CD4-positive, alpha-beta T cell (primary cell): ENCODE data around the gene ZNF701. TPM values are rescaled to one million over a fixed set of nuclear protein-coding genes. Genes with fewer than 3 reads are reported as not detected.
A peak's percentile ranks its signal among the peaks of the same experiment; 100 is the strongest.
"Not testable (repeated sequence)": the region's sequence is repeated elsewhere in the genome, so short reads cannot be mapped to it uniquely, and the experiment has no call there.

Source experiments
- ATAC-seq: fragments of 200-7000 bp; cut with Tn5 transposase; one replicate; pipeline ENCODE4 v1.10.0; 2022; ENCODE audit warnings: mild to moderate bottlenecking; ENCODE audit not compliant: poor library complexity
- CTCF ChIA-PET: fragments of 350-600 bp; sonication (Branson Sonifier 250); formaldehyde crosslinking; loops from one replicate; lab custom pipeline; 2021; ENCODE audit warnings: antibody characterized with exemption, inconsistent platforms; lab: Charles Lee
- POLR2A ChIA-PET: fragments of 350-600 bp; sonication (Branson Sonifier 250); formaldehyde crosslinking; loops from one replicate; lab custom pipeline; 2021; ENCODE audit warnings: antibody characterized with exemption, inconsistent platforms; lab: Charles Lee
- DNase-seq, 14 experiments: peaks; one replicate each; pipeline ENCODE4 v3.0.0-alpha.2; 2013 to 2020; ENCODE audit warnings: mixed read lengths in 2 of 14
- H3K27ac ChIP-seq, 2 donors: one replicate each; pipeline versions ENCODE4 v1.5.1 to v1.7.0; 2013; ENCODE audit warnings: low read length in 2 of 2, low read depth in 1 of 2, mild to moderate bottlenecking in 1 of 2
- H3K27me3 ChIP-seq, 2 experiments: 1 replicate in 1 of 2; 2 replicates in 1 of 2; pipeline versions ENCODE4 v1.6.1 to v1.7.0; 2013; ENCODE audit warnings: low read length in 2 of 2, control low read depth in 1 of 2, mild to moderate bottlenecking in 1 of 2, moderate library complexity in 1 of 2; ENCODE audit not compliant: insufficient read depth in 2 of 2, control insufficient read depth in 1 of 2
- H3K36me3 ChIP-seq: one replicate; pipeline ENCODE4 v1.6.1; 2013; ENCODE audit warnings: low read length, control low read depth; ENCODE audit not compliant: insufficient read depth
- H3K4me1 ChIP-seq: one replicate; pipeline ENCODE4 v1.6.1; 2013; ENCODE audit warnings: low read length, control low read depth; ENCODE audit not compliant: insufficient read depth
- H3K4me3 ChIP-seq: one replicate; pipeline ENCODE4 v1.5.1; 2013; ENCODE audit warnings: mild to moderate bottlenecking, low read length, moderate library complexity
- H3K9me3 ChIP-seq, 2 experiments: 1 replicate in 1 of 2; 2 replicates in 1 of 2; pipeline versions ENCODE4 v1.6.1 to v1.7.0; 2013; ENCODE audit warnings: low read length in 2 of 2, mild to moderate bottlenecking in 2 of 2, control low read depth in 1 of 2, moderate library complexity in 1 of 2; ENCODE audit not compliant: control insufficient read depth in 1 of 2, insufficient read depth in 1 of 2
- H3K27ac Mint-ChIP-seq: one replicate; pipeline ENCODE4 v1.8.0; 2020; ENCODE audit warnings: mixed read lengths
- H3K27me3 Mint-ChIP-seq: one replicate; pipeline ENCODE4 v1.8.0; 2021; ENCODE audit warnings: mixed read lengths
- H3K36me3 Mint-ChIP-seq: one replicate; pipeline ENCODE4 v1.8.0; 2021; ENCODE audit warnings: low read depth, mixed read lengths
- H3K4me1 Mint-ChIP-seq: one replicate; pipeline ENCODE4 v1.8.0; 2021; ENCODE audit warnings: low read depth, mixed read lengths
- H3K4me3 Mint-ChIP-seq: one replicate; pipeline ENCODE4 v1.8.0; 2020; ENCODE audit warnings: mild to moderate bottlenecking, mixed read lengths
- H3K9me3 Mint-ChIP-seq: one replicate; pipeline ENCODE4 v1.8.0; 2020; ENCODE audit warnings: mixed read lengths
- intact Hi-C, 2 experiments: fragments of 100-400 bp; cut with DNase I in 1 of 2; cut with micrococcal nuclease in 1 of 2; formaldehyde crosslinking; loops; one replicate each; pipeline versions ENCODE4 v1.15.1 to v1.9.0; 2023 to 2025; cut with DNase I, micrococcal nuclease
- total RNA-seq, 174 experiments: library from RNA in 2 of 174; stranded (reverse) in 2 of 174; gene quantifications; one replicate each; pipeline ENCODE4 v1.2.3 and lab custom pipeline; 2021 to 2026
- TF ChIP-seq, protein P1 (sequence below): fragments of 200-600 bp; IDR thresholded peaks from one replicate; pipeline ENCODE4 v1.8.0; 2022; ENCODE audit warnings: antibody characterized with exemption, mild to moderate bottlenecking

The ZNF701 gene
- total RNA-seq, 2 experiments from 2014 or later, result 7.9 to 8.2 TPM

DNA sequence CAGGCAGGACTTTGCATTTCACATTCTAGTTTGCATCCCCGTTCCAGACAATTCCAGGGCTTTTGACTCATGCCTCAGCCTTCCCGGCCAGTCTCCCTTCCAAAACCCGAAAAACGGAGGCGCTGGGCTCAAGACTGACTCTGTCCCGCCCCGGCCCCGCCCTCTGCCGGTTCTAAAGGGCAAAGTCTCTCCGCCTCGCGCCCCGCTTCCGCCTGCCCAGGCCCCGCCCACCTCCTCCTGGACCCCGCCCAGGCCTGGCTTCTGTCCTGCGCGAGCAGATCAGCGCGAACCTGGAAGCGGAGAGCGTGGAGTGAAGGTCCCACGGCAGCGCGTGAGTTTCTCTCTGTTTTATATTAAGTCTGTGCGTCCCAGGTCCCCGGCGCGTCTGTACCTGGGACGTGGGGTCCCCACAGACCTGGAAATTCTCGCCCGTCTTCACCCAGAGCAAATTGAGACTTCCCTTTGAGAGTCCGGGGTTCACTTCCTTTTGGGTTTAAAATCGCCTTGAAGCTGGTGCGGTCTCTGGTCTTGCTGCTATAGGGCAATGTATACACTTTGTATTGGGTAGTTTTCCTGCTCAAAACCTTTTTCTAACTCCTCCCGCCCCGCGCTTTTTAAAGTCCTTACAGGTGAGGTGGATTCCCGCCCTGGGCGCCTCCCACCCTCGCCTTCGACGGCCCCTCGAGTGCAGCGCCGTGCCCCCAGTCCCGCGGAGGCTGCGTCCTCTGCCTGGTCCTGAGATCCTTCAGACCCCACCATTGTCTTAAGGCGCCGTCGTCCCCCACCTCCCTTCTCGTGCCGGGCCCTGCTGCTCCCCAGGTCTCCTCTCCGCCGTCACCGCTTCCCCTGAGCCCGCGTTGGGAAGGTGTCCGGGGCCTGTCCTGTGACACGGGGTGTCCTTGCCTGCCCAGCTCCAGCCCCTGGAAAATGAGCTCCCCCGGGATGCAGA is 31.2 kb downstream of the ZNF701 start:
- peak; percentile 87 to 97 (median 93) for DNase-seq
- POLR2A ChIA-PET, result interaction anchor here (1.1 kb wide), 1 partner anchor 134 kb away, joined by 3 read pairs; the partner anchor contains the start of gene ZNF611
- peaks cover 26% of the 10 kb centered on the region for H3K4me1 ChIP-seq
- H3K27me3 ChIP-seq, result no peaks in the 10 kb centered on the region
- TF ChIP-seq, protein P1, sequence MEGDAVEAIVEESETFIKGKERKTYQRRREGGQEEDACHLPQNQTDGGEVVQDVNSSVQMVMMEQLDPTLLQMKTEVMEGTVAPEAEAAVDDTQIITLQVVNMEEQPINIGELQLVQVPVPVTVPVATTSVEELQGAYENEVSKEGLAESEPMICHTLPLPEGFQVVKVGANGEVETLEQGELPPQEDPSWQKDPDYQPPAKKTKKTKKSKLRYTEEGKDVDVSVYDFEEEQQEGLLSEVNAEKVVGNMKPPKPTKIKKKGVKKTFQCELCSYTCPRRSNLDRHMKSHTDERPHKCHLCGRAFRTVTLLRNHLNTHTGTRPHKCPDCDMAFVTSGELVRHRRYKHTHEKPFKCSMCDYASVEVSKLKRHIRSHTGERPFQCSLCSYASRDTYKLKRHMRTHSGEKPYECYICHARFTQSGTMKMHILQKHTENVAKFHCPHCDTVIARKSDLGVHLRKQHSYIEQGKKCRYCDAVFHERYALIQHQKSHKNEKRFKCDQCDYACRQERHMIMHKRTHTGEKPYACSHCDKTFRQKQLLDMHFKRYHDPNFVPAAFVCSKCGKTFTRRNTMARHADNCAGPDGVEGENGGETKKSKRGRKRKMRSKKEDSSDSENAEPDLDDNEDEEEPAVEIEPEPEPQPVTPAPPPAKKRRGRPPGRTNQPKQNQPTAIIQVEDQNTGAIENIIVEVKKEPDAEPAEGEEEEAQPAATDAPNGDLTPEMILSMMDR, result peak; percentile 66
- Mint-ChIP-seq H3K27ac (peak overlapping the region; percentile 86), H3K27me3 (no peaks in the 10 kb centered on the region), H3K4me3 (peak overlapping the region; percentile 89), H3K9me3 (peaks cover 10% of the 10 kb centered on the region), H3K4me1 (peaks cover 45% of the 10 kb centered on the region), H3K36me3 (peaks cover 58% of the 10 kb centered on the region)
- peak; percentile 99 for ATAC-seq
- H3K36me3 ChIP-seq, result peaks cover 14% of the 10 kb centered on the region
- peak overlapping the region; percentile 35 to 68 for H3K27ac ChIP-seq
- H3K9me3 ChIP-seq, result peaks cover 15 to 37% of the 10 kb centered on the region in 2 experiments
- CTCF ChIA-PET, result interaction anchor here (1.2 kb wide), 1 partner anchor 74 kb away, joined by 3 read pairs; the partner anchor contains the start of gene ZNF808
- intact Hi-C loops, result loop anchor here (1.0 to 2.0 kb wide), 7 partner anchors 30 to 134 kb away; partner anchors contain the start of genes ZNF701 (in 2 of the 2), ZNF611 (in 1 of the 2), ZNF808 (in 1 of the 2) and ZNF83 (in 1 of the 2)
- H3K4me3 ChIP-seq, result peak overlapping the region; percentile 94

DNA sequence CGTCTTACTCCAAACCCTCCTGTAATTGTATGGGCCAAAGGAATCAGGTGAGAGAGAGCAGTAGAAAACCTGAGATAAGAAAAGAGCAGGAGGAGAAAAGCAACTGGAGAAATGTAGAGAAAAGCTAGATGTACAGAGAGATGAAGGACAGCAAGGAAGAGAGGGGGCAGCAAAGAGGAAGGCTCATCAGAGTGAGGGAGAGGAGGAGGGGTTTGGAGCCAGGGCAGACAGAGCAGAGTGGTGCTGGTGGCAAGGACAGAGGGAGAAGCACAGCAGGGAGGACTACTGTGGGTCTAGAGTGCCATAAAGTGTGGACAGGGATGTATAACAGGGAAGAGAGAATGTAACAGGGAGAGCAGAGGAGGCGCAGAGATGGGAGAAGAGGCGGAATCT is 31.9 kb downstream of the ZNF701 start:
- POLR2A ChIA-PET, result interaction anchor here (1.1 kb wide), 1 partner anchor 133 kb away, joined by 3 read pairs; the partner anchor contains the start of gene ZNF611

DNA sequence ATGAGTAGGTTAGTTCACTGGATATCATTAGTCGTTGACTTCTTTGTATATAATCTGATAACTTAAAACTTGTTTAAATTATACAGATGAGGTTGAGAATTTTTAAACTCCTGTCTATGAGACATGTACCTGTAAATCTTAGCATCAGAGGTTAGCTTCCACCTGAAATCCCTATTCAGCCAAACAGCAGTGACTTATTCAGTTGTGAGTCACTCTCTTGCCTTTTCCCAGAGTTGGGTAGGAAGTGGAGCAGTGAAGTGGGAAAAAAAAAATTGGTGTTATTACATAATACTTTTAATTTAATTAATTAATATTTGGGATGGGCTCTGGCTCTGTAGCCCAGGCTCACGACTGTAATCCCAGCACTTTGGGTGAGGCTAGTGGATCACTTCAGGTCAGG is 32.9 kb downstream of the ZNF701 start:
- Histone ChIP-seq H3K4me3 (no peak overlapping the region), H3K27ac (no peak overlapping the region), H3K27me3 (no peaks in the 10 kb centered on the region), H3K4me1 (peaks cover 26% of the 10 kb centered on the region), H3K9me3 (peaks cover 26 to 39% of the 10 kb centered on the region in 2 experiments), H3K36me3 (peaks cover 7% of the 10 kb centered on the region)
- H3K4me3 Mint-ChIP-seq, result peak overlapping the region; percentile 54
- H3K4me1 Mint-ChIP-seq, result peaks cover 48% of the 10 kb centered on the region
- DNase-seq, result no peak
- H3K9me3 Mint-ChIP-seq, result peaks cover 7% of the 10 kb centered on the region
- ChIA-PET CTCF (no interaction called here), POLR2A (no interaction called here)
- TF ChIP-seq, protein P1, result no peak
- intact Hi-C loops, result no loop called here
- no peaks in the 10 kb centered on the region for H3K27me3 Mint-ChIP-seq
- ATAC-seq, result no peak
- peaks cover 59% of the 10 kb centered on the region for H3K36me3 Mint-ChIP-seq
- peak overlapping the region; percentile 86 for H3K27ac Mint-ChIP-seq

More for the DNA sequence above, 31.9 kb downstream of the ZNF701 start:
- H3K27me3 Mint-ChIP-seq, ATAC-seq, H3K27ac ChIP-seq, H3K9me3 Mint-ChIP-seq, H3K36me3 ChIP-seq, H3K27me3 ChIP-seq: not testable (repeated sequence)
- Histone ChIP-seq H3K4me3 (peak overlapping the region; percentile 94), H3K4me1 (peaks cover 26% of the 10 kb centered on the region), H3K9me3 (peaks cover 20 to 37% of the 10 kb centered on the region in 2 experiments)
- Mint-ChIP-seq H3K36me3 (peaks cover 58% of the 10 kb centered on the region), H3K4me1 (peaks cover 48% of the 10 kb centered on the region), H3K4me3 (peak overlapping the region; percentile 89), H3K27ac (peak overlapping the region; percentile 86)
- CTCF ChIA-PET, result interaction anchor here (1.2 kb wide), 1 partner anchor 75 kb away, joined by 3 read pairs; the partner anchor contains the start of gene ZNF808
- peak in 3 of 14 experiments; percentile 6 to 12 (median 11) for DNase-seq
- intact Hi-C loops, result loop anchor here (1.0 to 2.0 kb wide), 7 partner anchors 31 to 133 kb away; partner anchors contain the start of genes ZNF701 (in 2 of the 2), ZNF611 (in 1 of the 2), ZNF808 (in 1 of the 2) and ZNF83 (in 1 of the 2)
